H9 (cell line): ENCODE measurements around the gene TOM1L2. TPM values are rescaled to one million over a fixed set of nuclear protein-coding genes. Genes with fewer than 3 reads are reported as not detected.

Source experiments
- DNase-seq: peaks from one replicate; pipeline ENCODE4 v3.0.0-alpha.2; 2017
- H2AFZ ChIP-seq: one replicate; pipeline ENCODE4 v1.6.1; 2013; ENCODE audit warnings: mild to moderate bottlenecking, low read length, control low read depth, moderate library complexity
- H2AK5ac ChIP-seq: 2 replicates; pipeline ENCODE4 v1.6.1; 2013; ENCODE audit warnings: low read length, control low read depth, mixed read lengths; ENCODE audit not compliant: insufficient read length
- H2BK120ac ChIP-seq: one replicate; pipeline ENCODE4 v1.6.1; 2013; ENCODE audit warnings: low read depth, mild to moderate bottlenecking, low read length, control low read depth, inconsistent platforms; ENCODE audit not compliant: poor library complexity, severe bottlenecking
- H2BK12ac ChIP-seq: 2 replicates; pipeline ENCODE4 v1.6.1; 2013; ENCODE audit warnings: low read length, control low read depth, mixed read lengths, low read depth; ENCODE audit not compliant: insufficient read length
- H2BK15ac ChIP-seq: 2 replicates; pipeline ENCODE4 v1.6.1; 2013; ENCODE audit warnings: low read depth, low read length, control low read depth
- H2BK20ac ChIP-seq: one replicate; pipeline ENCODE4 v1.6.1; 2013; ENCODE audit warnings: low read depth, mild to moderate bottlenecking, low read length, control low read depth, inconsistent platforms; ENCODE audit not compliant: poor library complexity, severe bottlenecking
- H2BK5ac ChIP-seq: 2 replicates; pipeline ENCODE4 v1.6.1; 2013; ENCODE audit warnings: low read length, control low read depth, mixed read lengths; ENCODE audit not compliant: insufficient read length
- H3K14ac ChIP-seq: 2 replicates; pipeline ENCODE4 v1.6.1; 2013; ENCODE audit warnings: low read length, control low read depth; ENCODE audit not compliant: insufficient read depth
- H3K18ac ChIP-seq: 2 replicates; pipeline ENCODE4 v1.6.1; 2013; ENCODE audit warnings: low read depth, mild to moderate bottlenecking, mixed read lengths, low read length, control low read depth; ENCODE audit not compliant: insufficient read length
- H3K23ac ChIP-seq: 2 replicates; pipeline ENCODE4 v1.6.1; 2013; ENCODE audit warnings: low read length, control low read depth, mixed read lengths, low read depth; ENCODE audit not compliant: insufficient read length
- H3K23me2 ChIP-seq: 2 replicates; pipeline ENCODE4 v1.6.1; 2013; ENCODE audit warnings: low read depth, mild to moderate bottlenecking, mixed read lengths, low read length, control low read depth; ENCODE audit not compliant: insufficient read length, poor library complexity, severe bottlenecking
- H3K27ac ChIP-seq: 2 replicates; pipeline ENCODE4 v1.5.1; 2013; ENCODE audit warnings: low read length, control low read depth, mixed read lengths, low read depth; ENCODE audit not compliant: insufficient read length
- H3K27me3 ChIP-seq: 2 replicates; pipeline ENCODE4 v1.6.1; 2013; ENCODE audit warnings: low read length, control low read depth, inconsistent platforms; ENCODE audit not compliant: insufficient read depth
- H3K4ac ChIP-seq: 2 replicates; pipeline ENCODE4 v1.6.1; 2013; ENCODE audit warnings: low read depth, mild to moderate bottlenecking, control low read depth, inconsistent platforms, low read length, moderate library complexity
- H3K4me1 ChIP-seq: 2 replicates; pipeline ENCODE4 v1.6.1; 2013; ENCODE audit warnings: low read length, control low read depth, inconsistent platforms; ENCODE audit not compliant: insufficient read depth
- H3K4me2 ChIP-seq: 2 replicates; pipeline ENCODE4 v1.6.1; 2013; ENCODE audit warnings: low read length, control low read depth, mixed read lengths; ENCODE audit not compliant: insufficient read length, insufficient read depth
- H3K56ac ChIP-seq: 2 replicates; pipeline ENCODE4 v1.6.1; 2013; ENCODE audit warnings: low read depth, mild to moderate bottlenecking, mixed read lengths, low read length, control low read depth; ENCODE audit not compliant: insufficient read length
- H3K79me1 ChIP-seq: 2 replicates; pipeline ENCODE4 v1.6.1; 2013; ENCODE audit warnings: low read depth, mild to moderate bottlenecking, moderate library complexity, low read length, control low read depth, inconsistent platforms; ENCODE audit not compliant: insufficient read depth, poor library complexity, severe bottlenecking
- H3K79me2 ChIP-seq: 2 replicates; pipeline ENCODE4 v1.6.1; 2013; ENCODE audit warnings: low read length, control low read depth, inconsistent platforms; ENCODE audit not compliant: insufficient read depth
- H3K9ac ChIP-seq: 2 replicates; pipeline ENCODE4 v1.6.1; 2013; ENCODE audit warnings: low read length, control low read depth, mixed read lengths; ENCODE audit not compliant: insufficient read length; ENCODE audit errors: extremely low read depth
- H3K9me3 ChIP-seq: one replicate; pipeline ENCODE4 v1.6.1; 2013; ENCODE audit warnings: low read depth, low read length, inconsistent platforms; ENCODE audit not compliant: control insufficient read depth
- H3T11ph ChIP-seq: one replicate; pipeline ENCODE4 v1.6.1; 2013; ENCODE audit warnings: mild to moderate bottlenecking, low read length, control low read depth, inconsistent platforms
- H4K20me1 ChIP-seq: one replicate; pipeline ENCODE4 v1.6.1; 2013; ENCODE audit not compliant: control insufficient read depth, insufficient read length, insufficient read depth
- H4K5ac ChIP-seq: 2 replicates; pipeline ENCODE4 v1.6.1; 2013; ENCODE audit warnings: low read depth, mild to moderate bottlenecking, mixed read lengths, low read length, control low read depth; ENCODE audit not compliant: insufficient read length
- H4K8ac ChIP-seq: replicated peaks from 2 replicates; pipeline ENCODE4 v1.6.1; 2013; ENCODE audit warnings: low read length, control low read depth, mixed read lengths, low read depth; ENCODE audit not compliant: insufficient read length
- H4K91ac ChIP-seq: 2 replicates; pipeline ENCODE4 v1.6.1; 2013; ENCODE audit warnings: low read depth, mild to moderate bottlenecking, moderate library complexity, mixed read lengths, low read length, control low read depth; ENCODE audit not compliant: insufficient read length
- H3K27ac Mint-ChIP-seq, 3 experiments: 2 replicates in 2 of 3; 3 replicates in 1 of 3; pipeline ENCODE4 v1.8.0; 2020 to 2021; ENCODE audit warnings: mixed read lengths in 3 of 3, mild to moderate bottlenecking in 1 of 3, moderate library complexity in 1 of 3
- H3K27me3 Mint-ChIP-seq: 2 replicates; pipeline ENCODE4 v1.8.0; 2021; ENCODE audit warnings: low read depth, mild to moderate bottlenecking, moderate library complexity, mixed read lengths
- H3K36me3 Mint-ChIP-seq, 3 experiments: 2 replicates in 2 of 3; 3 replicates in 1 of 3; pipeline ENCODE4 v1.8.0; 2020 to 2021; ENCODE audit warnings: low read depth in 3 of 3, mixed read lengths in 3 of 3; ENCODE audit not compliant: insufficient read depth in 1 of 3
- H3K4me1 Mint-ChIP-seq, 2 experiments: 2 replicates each; pipeline ENCODE4 v1.8.0; 2020; ENCODE audit warnings: mixed read lengths in 2 of 2
- H3K4me3 Mint-ChIP-seq, 2 experiments: 2 replicates in 1 of 2; 3 replicates in 1 of 2; pipeline ENCODE4 v1.8.0; 2020 to 2021; ENCODE audit warnings: mild to moderate bottlenecking in 2 of 2, mixed read lengths in 2 of 2, moderate library complexity in 1 of 2
- H3K9me3 Mint-ChIP-seq, 2 experiments: 2 replicates in 1 of 2; 3 replicates in 1 of 2; pipeline ENCODE4 v1.8.0; 2020; ENCODE audit warnings: mild to moderate bottlenecking in 2 of 2, mixed read lengths in 2 of 2, moderate library complexity in 1 of 2
- CTCF ChIP-seq: fragments of 200-600 bp; sonication (generic); conservative IDR thresholded peaks from 3 replicates; pipeline ENCODE4 v1.8.0; 2021; ENCODE audit warnings: antibody characterized with exemption, mild to moderate bottlenecking
- WGBS: extraction: QIAGEN DNeasy Blood & Tissue Kit; methylation state at CpG from one replicate; pipeline ENCODE4 v1.1.7; 2013; ENCODE audit warnings: missing lambda C conversion rate, low lambda C conversion rate, mixed read lengths; ENCODE audit not compliant: insufficient read length; ENCODE audit errors: extremely low coverage; 5-methylcytosine and 5-hydroxymethylcytosine counted together
- total RNA-seq: library from RNA; stranded (reverse); gene quantifications from 2 replicates; pipeline ENCODE4 v1.2.1, GENCODE V29; 2021

The TOM1L2 gene
- total RNA-seq, 1 experiment from 2014 or later = 4.6 TPM

GRCh38 chr17:17951524-17951923 lies 20.7 kb downstream of the TOM1L2 start:
- Histone ChIP-seq H3K23me2 (no peaks in the 10 kb centered on the region), H3T11ph (no peak overlapping the region), H3K9ac (no peak overlapping the region), H4K8ac (no peak overlapping the region), H2BK20ac (no peak overlapping the region), H2AFZ (no peak overlapping the region), H3K27ac (no peak overlapping the region), H3K56ac (no peak overlapping the region), H4K5ac (no peak overlapping the region), H3K4me2 (no peak overlapping the region), H3K23ac (no peak overlapping the region), H2BK5ac (no peak overlapping the region), H3K4me1 (no peaks in the 10 kb centered on the region), H4K20me1 (no peaks in the 10 kb centered on the region), H3K79me2 (no peaks in the 10 kb centered on the region), H3K27me3 (no peaks in the 10 kb centered on the region), H3K79me1 (no peaks in the 10 kb centered on the region), H4K91ac (no peak overlapping the region), H2BK12ac (no peak overlapping the region), H2BK120ac (no peak overlapping the region), H3K9me3 (no peaks in the 10 kb centered on the region), H3K14ac (no peak overlapping the region), H2BK15ac (no peak overlapping the region), H3K4ac (no peak overlapping the region), H3K18ac (no peak overlapping the region), H2AK5ac (no peak overlapping the region)
- no peak for DNase-seq
- no peak overlapping the region for H3K4me3 Mint-ChIP-seq
- H3K27ac Mint-ChIP-seq = no peak overlapping the region; a peak in 1 of 7 replicates
- H3K27me3 Mint-ChIP-seq = no peaks in the 10 kb centered on the region
- no peaks in the 10 kb centered on the region for H3K9me3 Mint-ChIP-seq
- WGBS = no CpG with 5 or more reads among the region's 5 CpGs
- no peak for TF ChIP-seq CTCF
- peaks cover 0 to 2% (median 0%) of the 10 kb centered on the region in 3 experiments; a peak in 2 of 7 replicates for H3K36me3 Mint-ChIP-seq
- peaks cover 9 to 14% of the 10 kb centered on the region in 2 experiments for H3K4me1 Mint-ChIP-seq
